ENCODE results near the gene RHAG.

- TF ChIP-seq CTCF (IDR thresholded peaks at IDR 0.05 in 8 of 11, conservative IDR thresholded peaks at IDR 0.05 in 3 of 11) (no peak), POLR2A (IDR thresholded peaks at IDR 0.05) (no peak), POLR2AphosphoS5 (IDR thresholded peaks at IDR 0.05) (no peak)
These were observed 73.4 kb downstream of the RHAG start for GRCh38 chr6:49563006-49563886.

Measured in spleen (tissue), 7 donors.